MM.1S (cell line): ENCODE measurements around the gene NUBP2.

Experiments
- DNase-seq: peaks from one replicate; pipeline ENCODE4 v3.0.0-alpha.2; 2015
- H2AFZ ChIP-seq: fragments of 300-600 bp; sonication (generic); 2 replicates; pipeline ENCODE4 v1.6.0; 2016; ENCODE audit warnings: antibody characterized with exemption, low read length
- H3F3A ChIP-seq: fragments of 300-600 bp; sonication (generic); 2 replicates; pipeline ENCODE4 v1.6.1; 2016; ENCODE audit warnings: mild to moderate bottlenecking, antibody characterized with exemption, low read length, moderate library complexity, mixed read lengths; ENCODE audit not compliant: insufficient read depth
- H3K27ac ChIP-seq: fragments of 300-600 bp; sonication (generic); 2 replicates; pipeline ENCODE4 v1.5.1; 2016; ENCODE audit warnings: mild to moderate bottlenecking, low read length
- H3K27me3 ChIP-seq: fragments of 300-600 bp; sonication (generic); replicated peaks from 2 replicates; pipeline ENCODE4 v1.6.0; 2016; ENCODE audit warnings: low read length; ENCODE audit not compliant: insufficient read depth
- H3K36me3 ChIP-seq: fragments of 300-600 bp; sonication (generic); replicated peaks from 2 replicates; pipeline ENCODE4 v1.6.1; 2016; ENCODE audit warnings: mild to moderate bottlenecking, low read length, mixed read lengths; ENCODE audit not compliant: insufficient read depth
- H3K4me1 ChIP-seq: fragments of 300-600 bp; sonication (generic); 2 replicates; pipeline ENCODE4 v1.6.1; 2016; ENCODE audit warnings: low read length, mixed read lengths
- H3K4me2 ChIP-seq: fragments of 300-600 bp; sonication (generic); 2 replicates; pipeline ENCODE4 v1.6.0; 2016; ENCODE audit warnings: low read depth, low read length
- H3K4me3 ChIP-seq: fragments of 300-600 bp; sonication (generic); 2 replicates; pipeline ENCODE4 v1.5.1; 2016; ENCODE audit warnings: low read length, mixed read lengths
- H3K79me2 ChIP-seq: fragments of 300-600 bp; sonication (generic); 2 replicates; pipeline ENCODE4 v1.6.1; 2016; ENCODE audit warnings: mixed run types, low read length, mixed read lengths
- H3K9ac ChIP-seq: fragments of 300-600 bp; sonication (generic); 2 replicates; pipeline ENCODE4 v1.6.1; 2016; ENCODE audit warnings: low read length, mixed read lengths
- H3K9me2 ChIP-seq: fragments of 300-600 bp; sonication (generic); replicated peaks from 2 replicates; pipeline ENCODE4 v1.6.1; 2016; ENCODE audit warnings: mild to moderate bottlenecking, low read length, mixed read lengths; ENCODE audit not compliant: insufficient read depth
- H3K9me3 ChIP-seq: fragments of 300-600 bp; sonication (generic); replicated peaks from 2 replicates; pipeline ENCODE4 v1.6.1; 2016; ENCODE audit warnings: mild to moderate bottlenecking, low read length, mixed read lengths; ENCODE audit not compliant: insufficient read depth
- H4K20me1 ChIP-seq: fragments of 300-600 bp; sonication (generic); 2 replicates; pipeline ENCODE4 v1.6.1; 2016; ENCODE audit warnings: mild to moderate bottlenecking, low read length, moderate library complexity, mixed read lengths; ENCODE audit not compliant: insufficient read depth
- EZH2 ChIP-seq: fragments of 300-600 bp; sonication (generic); optimal IDR thresholded peaks from 2 replicates; pipeline ENCODE3; 2017; ENCODE audit warnings: low read depth, mild to moderate bottlenecking, antibody characterized with exemption, low read length, mixed read lengths
- EZH2phosphoT487 ChIP-seq: fragments of 300-600 bp; sonication (generic); IDR thresholded peaks from 2 replicates; pipeline ENCODE4 v1.6.1; 2018; ENCODE audit warnings: antibody characterized with exemption, low read length
- TF ChIP-seq, protein P1 (sequence below): fragments of 300-600 bp; sonication (generic); IDR thresholded peaks from 2 replicates; pipeline ENCODE4 v1.5.1; 2016; ENCODE audit warnings: antibody characterized with exemption, low read length, mixed read lengths

NUBP2 gene

DNA sequence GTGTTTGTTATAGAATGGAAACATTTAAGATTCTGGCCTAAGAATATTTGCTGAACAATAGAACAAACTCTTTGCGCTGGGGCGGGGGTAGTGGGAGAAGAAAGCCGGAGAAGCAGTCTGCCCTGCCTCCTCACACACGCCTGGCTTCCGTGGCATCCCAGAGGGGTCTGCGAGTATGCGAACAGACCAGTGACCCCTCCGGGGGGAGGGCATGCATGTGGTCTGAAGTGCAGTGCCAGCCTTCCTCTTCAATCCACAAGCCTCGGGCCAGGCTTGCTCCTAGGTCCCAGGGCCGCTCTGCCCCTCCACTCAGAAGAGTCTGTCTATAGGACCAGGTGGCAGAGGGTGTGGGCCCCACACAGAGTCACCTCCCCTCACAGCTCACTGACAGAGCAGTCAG is 24.9 kb downstream of the NUBP2 start:
- Histone ChIP-seq H3K9ac (no peak overlapping the region), H3K27ac (no peak overlapping the region), H2AFZ (no peak overlapping the region), H4K20me1 (no peaks in the 10 kb centered on the region), H3K27me3 (no peaks in the 10 kb centered on the region), H3K79me2 (no peaks in the 10 kb centered on the region), H3K9me2 (no peaks in the 10 kb centered on the region), H3F3A (no peaks in the 10 kb centered on the region), H3K36me3 (no peaks in the 10 kb centered on the region), H3K4me1 (no peaks in the 10 kb centered on the region), H3K4me2 (no peak overlapping the region), H3K4me3 (no peak overlapping the region), H3K9me3 (no peaks in the 10 kb centered on the region)
- TF ChIP-seq EZH2phosphoT487: no peak
- DNase-seq: no peak

DNA sequence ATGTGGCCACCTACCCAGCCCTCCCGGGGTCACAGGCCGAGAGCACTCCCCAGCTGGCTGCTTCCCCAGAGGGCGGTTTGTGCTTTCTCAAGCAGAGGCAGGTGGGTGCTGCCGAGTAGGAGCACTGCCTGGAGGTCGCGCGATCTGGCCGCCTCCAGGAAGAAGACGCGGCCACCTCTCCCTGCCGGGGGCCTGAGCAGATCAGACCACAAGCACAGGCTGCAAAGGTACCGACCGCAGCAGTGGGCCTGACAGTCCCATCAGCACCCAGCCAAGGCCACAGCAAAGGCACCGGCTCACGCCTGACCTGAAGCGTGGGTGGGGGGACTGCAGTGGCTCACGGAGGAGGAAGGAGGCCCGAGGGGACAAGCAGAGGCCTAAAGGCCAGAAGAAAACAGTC is 25.9 kb downstream of the NUBP2 start:
- Histone ChIP-seq H3K36me3 (no peaks in the 10 kb centered on the region), H3K9me3 (no peaks in the 10 kb centered on the region), H3K9ac (no peak overlapping the region), H3K4me1 (no peaks in the 10 kb centered on the region), H3F3A (no peaks in the 10 kb centered on the region), H2AFZ (no peak overlapping the region), H3K27me3 (no peaks in the 10 kb centered on the region), H3K27ac (no peak overlapping the region), H3K4me3 (no peak overlapping the region), H3K79me2 (peaks cover 4% of the 10 kb centered on the region; the same call in 1 of the 2 replicates), H4K20me1 (no peaks in the 10 kb centered on the region), H3K9me2 (no peaks in the 10 kb centered on the region), H3K4me2 (no peak overlapping the region)
- TF ChIP-seq, protein P1, sequence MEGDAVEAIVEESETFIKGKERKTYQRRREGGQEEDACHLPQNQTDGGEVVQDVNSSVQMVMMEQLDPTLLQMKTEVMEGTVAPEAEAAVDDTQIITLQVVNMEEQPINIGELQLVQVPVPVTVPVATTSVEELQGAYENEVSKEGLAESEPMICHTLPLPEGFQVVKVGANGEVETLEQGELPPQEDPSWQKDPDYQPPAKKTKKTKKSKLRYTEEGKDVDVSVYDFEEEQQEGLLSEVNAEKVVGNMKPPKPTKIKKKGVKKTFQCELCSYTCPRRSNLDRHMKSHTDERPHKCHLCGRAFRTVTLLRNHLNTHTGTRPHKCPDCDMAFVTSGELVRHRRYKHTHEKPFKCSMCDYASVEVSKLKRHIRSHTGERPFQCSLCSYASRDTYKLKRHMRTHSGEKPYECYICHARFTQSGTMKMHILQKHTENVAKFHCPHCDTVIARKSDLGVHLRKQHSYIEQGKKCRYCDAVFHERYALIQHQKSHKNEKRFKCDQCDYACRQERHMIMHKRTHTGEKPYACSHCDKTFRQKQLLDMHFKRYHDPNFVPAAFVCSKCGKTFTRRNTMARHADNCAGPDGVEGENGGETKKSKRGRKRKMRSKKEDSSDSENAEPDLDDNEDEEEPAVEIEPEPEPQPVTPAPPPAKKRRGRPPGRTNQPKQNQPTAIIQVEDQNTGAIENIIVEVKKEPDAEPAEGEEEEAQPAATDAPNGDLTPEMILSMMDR: no peak
- TF ChIP-seq EZH2phosphoT487 (no peak), EZH2 (no peak)
- DNase-seq: no peak

DNA sequence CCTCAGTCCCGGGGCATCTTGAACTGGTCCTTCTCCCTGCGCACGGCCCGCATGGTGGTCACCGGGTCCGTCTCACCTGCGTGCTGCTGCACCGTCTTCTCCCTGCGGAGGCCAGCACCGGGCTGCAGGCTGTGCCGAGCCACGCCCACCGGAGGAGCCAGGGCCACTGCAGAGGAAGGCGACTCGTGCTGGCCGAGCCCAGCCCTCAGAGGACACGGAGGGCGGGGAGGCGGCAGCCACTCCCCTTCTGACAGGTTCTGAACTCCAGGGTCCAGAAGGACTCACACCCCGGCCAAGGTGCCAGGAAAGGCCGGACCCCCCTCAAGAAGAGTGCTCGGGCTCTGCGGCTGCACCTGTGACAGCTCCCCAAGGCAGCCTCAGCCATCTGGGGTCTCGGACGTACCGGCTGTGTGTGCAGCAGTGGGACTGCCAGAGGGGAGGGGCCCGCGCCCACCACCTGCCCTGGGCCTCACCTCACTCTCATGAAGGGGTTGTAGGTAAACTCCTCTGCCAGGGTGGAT is 26.6 kb downstream of the NUBP2 start:
- Histone ChIP-seq H3K36me3 (no peaks in the 10 kb centered on the region), H3K4me3 (no peak overlapping the region), H3K27me3 (no peaks in the 10 kb centered on the region), H3K9ac (no peak overlapping the region), H3K4me2 (no peak overlapping the region), H3K27ac (no peak overlapping the region), H3K9me2 (no peaks in the 10 kb centered on the region), H3K9me3 (no peaks in the 10 kb centered on the region), H2AFZ (no peak overlapping the region), H3F3A (no peaks in the 10 kb centered on the region), H4K20me1 (no peaks in the 10 kb centered on the region), H3K4me1 (no peaks in the 10 kb centered on the region), H3K79me2 (peaks cover 6% of the 10 kb centered on the region; the same call in 1 of the 2 replicates)
- TF ChIP-seq, protein P1: no peak
- no peak for TF ChIP-seq EZH2phosphoT487
- no peak for TF ChIP-seq EZH2
- DNase-seq: no peak

DNA sequence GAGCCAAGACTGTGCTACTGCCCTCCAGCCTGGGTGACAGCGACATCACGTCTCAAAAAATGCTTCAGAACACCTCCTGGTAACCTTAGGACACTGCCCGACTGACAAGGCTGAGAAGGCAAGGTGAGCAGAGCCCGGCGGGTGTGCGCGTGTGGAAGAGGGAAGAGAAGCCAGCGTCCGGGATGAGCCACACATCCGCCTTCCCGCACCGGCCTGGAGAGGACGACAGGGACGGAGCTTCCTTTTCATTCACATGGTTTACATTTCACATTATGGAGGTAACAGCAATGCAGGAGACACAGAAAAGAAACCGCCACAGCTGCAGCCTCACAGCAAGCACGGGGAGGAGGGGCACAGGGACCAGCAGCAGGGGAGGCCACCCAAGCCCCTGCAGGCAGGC is 27.3 kb downstream of the NUBP2 start:
- TF ChIP-seq, protein P1: no peak
- no peak for TF ChIP-seq EZH2
- no peak for TF ChIP-seq EZH2phosphoT487
- Histone ChIP-seq H3K9ac (no peak overlapping the region), H3K4me3 (no peak overlapping the region), H4K20me1 (no peaks in the 10 kb centered on the region), H3K4me2 (no peak overlapping the region), H3K4me1 (no peaks in the 10 kb centered on the region), H3K9me2 (no peaks in the 10 kb centered on the region), H3F3A (no peaks in the 10 kb centered on the region), H3K27me3 (no peaks in the 10 kb centered on the region), H3K79me2 (peaks cover 6% of the 10 kb centered on the region; the same call in 1 of the 2 replicates), H3K36me3 (no peaks in the 10 kb centered on the region), H3K9me3 (no peaks in the 10 kb centered on the region), H3K27ac (no peak overlapping the region), H2AFZ (no peak overlapping the region)
- DNase-seq: no peak
